Endothelial cell of umbilical vein (primary cell): ENCODE results near the gene DPYSL4. TPM values are rescaled to one million over a fixed set of nuclear protein-coding genes. Genes with fewer than 3 reads are reported as not detected.

Experiments
- BruUV-seq: library from RNA; stranded (reverse); fragments of 400-500 nt; replicated peaks from 2 replicates; lab custom pipeline; 2021; lab: Mats Ljungman, UMichigan
- CTCF ChIA-PET: fragments of 300-600, 350-600 bp; sonication (Branson Sonifier 250); formaldehyde crosslinking; loops from one replicate; lab custom pipeline; 2021; ENCODE audit warnings: antibody characterized with exemption, inconsistent platforms; lab: Charles Lee
- POLR2A ChIA-PET: fragments of 300-600, 350-600 bp; sonication (Branson Sonifier 250); formaldehyde crosslinking; loops from one replicate; lab custom pipeline; 2021; ENCODE audit warnings: antibody characterized with exemption, inconsistent platforms; lab: Charles Lee
- DNase-seq: peaks from one replicate; pipeline ENCODE4 v3.0.0-alpha.2; 2011; ENCODE audit warnings: low read depth, low spot score
- FAIRE-seq: peaks from 2 replicates; lab custom pipeline; 2011; peaks lifted over from hg19 to GRCh38; lab: Jason Lieb, UNC
- H2AFZ ChIP-seq: 2 replicates; pipeline ENCODE4 v1.6.0; 2012; ENCODE audit warnings: low read depth, low read length, control low read depth, inconsistent platforms
- H3K27ac ChIP-seq: 2 replicates; pipeline ENCODE4 v1.5.1; 2011; ENCODE audit warnings: low read depth, mild to moderate bottlenecking, control low read depth, low read length, moderate library complexity; ENCODE audit not compliant: insufficient read depth
- H3K27me3 ChIP-seq, 2 experiments: 2 replicates each; pipeline versions ENCODE4 v1.6.0 to v1.6.1; 2011; ENCODE audit warnings: low read length in 2 of 2, mixed read lengths in 1 of 2; ENCODE audit not compliant: control insufficient read depth in 2 of 2, insufficient read depth in 2 of 2
- H3K36me3 ChIP-seq, 2 experiments: 2 replicates in 1 of 2; 3 replicates in 1 of 2; pipeline ENCODE4 v1.5.1; 2011; ENCODE audit warnings: low read length in 2 of 2, mild to moderate bottlenecking in 1 of 2, moderate library complexity in 1 of 2; ENCODE audit not compliant: control insufficient read depth in 2 of 2, insufficient read depth in 2 of 2; ENCODE audit errors: extremely low read depth in 1 of 2
- H3K4me1 ChIP-seq: 3 replicates; pipeline ENCODE4 v1.5.1; 2011; ENCODE audit warnings: mild to moderate bottlenecking, low read length; ENCODE audit not compliant: control insufficient read depth, insufficient read depth; ENCODE audit errors: extremely low read depth
- H3K4me2 ChIP-seq: 2 replicates; pipeline ENCODE4 v1.6.1; 2011; ENCODE audit warnings: low read length, control low read depth, mixed read lengths; ENCODE audit not compliant: insufficient read depth
- H3K4me3 ChIP-seq, 3 experiments: fragments of 200-600 bp in 1 of 3; sonication (generic), shearing (Covaris generic) in 1 of 3; replicated peaks in 1 of 3; 2 replicates each; pipeline ENCODE4 v1.5.1; 2011 to 2016; ENCODE audit warnings: control low read depth in 3 of 3, low read length in 3 of 3, mild to moderate bottlenecking in 2 of 3, inconsistent platforms in 1 of 3, low read depth in 1 of 3, moderate library complexity in 1 of 3; ENCODE audit not compliant: insufficient read depth in 1 of 3
- H3K79me2 ChIP-seq: 2 replicates; pipeline ENCODE4 v1.6.0; 2012; ENCODE audit warnings: low read length, inconsistent platforms; ENCODE audit not compliant: control insufficient read depth, insufficient read depth
- H3K9ac ChIP-seq: replicated peaks from 2 replicates; pipeline ENCODE3; 2011; ENCODE audit warnings: low read length, control low read depth; ENCODE audit not compliant: insufficient read depth; ENCODE audit errors: extremely low read depth
- H3K9me1 ChIP-seq: replicated peaks from 3 replicates; pipeline ENCODE4 v1.6.0; 2011; ENCODE audit warnings: mild to moderate bottlenecking, low read length; ENCODE audit not compliant: control insufficient read depth, insufficient read depth; ENCODE audit errors: extremely low read depth
- H3K9me3 ChIP-seq: replicated peaks from 2 replicates; pipeline ENCODE4 v1.5.1; 2012; ENCODE audit warnings: low read length, inconsistent platforms; ENCODE audit not compliant: control insufficient read depth, insufficient read depth
- H4K20me1 ChIP-seq: replicated peaks from 2 replicates; pipeline ENCODE3; 2011; ENCODE audit warnings: mild to moderate bottlenecking, low read length; ENCODE audit not compliant: control insufficient read depth, insufficient read depth; ENCODE audit errors: extremely low read depth
- EZH2 ChIP-seq: IDR thresholded peaks from 2 replicates; pipeline ENCODE4 v1.6.1; 2012; ENCODE audit warnings: borderline replicate concordance, low read depth, mild to moderate bottlenecking, moderate library complexity, low read length, inconsistent platforms; ENCODE audit not compliant: severe bottlenecking
- FOS ChIP-seq: IDR thresholded peaks from 2 replicates; pipeline ENCODE4 v1.6.1; 2011; ENCODE audit warnings: mild to moderate bottlenecking, low read length, moderate library complexity, borderline replicate concordance; ENCODE audit not compliant: insufficient read depth
- GATA2 ChIP-seq: IDR thresholded peaks from 2 replicates; pipeline ENCODE4 v1.7.0; 2011; ENCODE audit warnings: low read depth, mild to moderate bottlenecking, moderate library complexity, mixed read lengths, low read length; ENCODE audit not compliant: insufficient read length, insufficient read depth
- JUN ChIP-seq: IDR thresholded peaks from 2 replicates; pipeline ENCODE4 v1.6.1; 2011; ENCODE audit warnings: borderline replicate concordance, low read depth; ENCODE audit not compliant: insufficient read length, insufficient read depth
- MYC ChIP-seq: IDR thresholded peaks from one replicate; pipeline ENCODE4 v1.6.1; 2011; ENCODE audit warnings: mild to moderate bottlenecking, low read depth, low read length
- POLR2A ChIP-seq: IDR thresholded peaks from 2 replicates; pipeline ENCODE4 v1.6.1; 2012; ENCODE audit warnings: low read depth, mild to moderate bottlenecking, control low read depth, low read length
- POLR2AphosphoS5 ChIP-seq: IDR thresholded peaks from 2 replicates; pipeline ENCODE4 v1.6.1; 2012; ENCODE audit warnings: low read depth, mild to moderate bottlenecking, control low read depth, low read length, moderate library complexity; ENCODE audit not compliant: insufficient read depth
- dilution Hi-C: fragments of 300-500 bp; cut with MboI; formaldehyde crosslinking; loops from one replicate; pipeline ENCODE4 v1.15.0; 2019; ENCODE audit warnings: low sequenced_read_pairs; ENCODE audit not compliant: extremely low pct_ligation_motif_present
- intact Hi-C: fragments of 100-400 bp; cut with micrococcal nuclease; formaldehyde crosslinking; loops from one replicate; pipeline ENCODE4 v1.10.0; 2022
- polyA plus RNA-seq, 4 experiments: library from polyadenylated mRNA; depleted of rRNA in 3 of 4; stranded (reverse) in 3 of 4; unstranded in 1 of 4; fragments of >200 nt; gene quantifications; 2 replicates each; pipeline versions ENCODE4 v1.2.1 to v1.2.3, GENCODE V29; 2011 to 2012; ENCODE audit warnings: missing spikeins in 1 of 4
- total RNA-seq: library from RNA; stranded (reverse); gene quantifications from 2 replicates; pipeline ENCODE4 v1.2.3, GENCODE V29; 2021
- TF ChIP-seq, protein P1 (sequence below): IDR thresholded peaks from 2 replicates; pipeline ENCODE4 v1.6.1; 2011; ENCODE audit not compliant: insufficient read depth, insufficient read length
- TF ChIP-seq, protein P2 (sequence below), 2 donors: IDR thresholded peaks; 1 replicate in 1 of 2; 2 replicates in 1 of 2; pipeline ENCODE4 v1.5.1; 2011; ENCODE audit warnings: low read length in 2 of 2, mild to moderate bottlenecking in 2 of 2, moderate library complexity in 2 of 2, control low read depth in 1 of 2, inconsistent platforms in 1 of 2, low read depth in 1 of 2; ENCODE audit not compliant: insufficient read depth in 1 of 2; ENCODE audit errors: extremely low read depth in 1 of 2

The DPYSL4 gene
- total and polyA plus RNA-seq, 2 donors (not counting 3 experiments of a cell fraction or from before 2014, with no cell fraction given): 27.1 to 60.0 TPM

DNA sequence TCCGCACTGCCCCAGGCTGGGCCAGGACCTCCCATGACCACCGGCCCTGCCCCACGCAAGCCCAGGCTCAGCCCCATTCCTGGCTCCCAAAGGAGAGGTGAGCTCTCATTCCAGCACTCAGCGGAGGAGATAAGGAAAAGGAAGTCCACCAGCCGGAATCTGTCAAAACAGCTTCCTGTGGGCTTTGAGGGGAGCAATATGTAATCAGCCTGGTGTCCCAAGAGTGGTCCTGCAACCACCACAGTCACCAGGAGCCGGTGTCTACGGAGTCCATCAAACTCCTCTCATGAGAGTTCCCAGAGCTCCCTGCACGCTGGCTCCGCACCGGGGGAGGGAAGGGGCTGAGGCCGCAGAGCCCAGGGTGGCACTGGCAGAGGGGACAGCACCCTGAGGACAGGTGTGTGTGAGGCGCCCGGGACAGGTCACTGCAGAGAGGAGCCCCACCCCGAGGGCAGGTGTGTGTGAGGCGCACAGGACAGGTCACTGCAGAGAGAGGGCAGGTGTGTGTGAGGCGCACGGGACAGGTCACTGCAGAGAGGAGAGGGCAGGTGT lies 63.2 kb downstream of the DPYSL4 start:
- TF ChIP-seq POLR2A (no peak), GATA2 (no peak), FOS (no peak), EZH2 (no peak), MYC (no peak), JUN (no peak), POLR2AphosphoS5 (no peak)
- TF ChIP-seq, protein P1, sequence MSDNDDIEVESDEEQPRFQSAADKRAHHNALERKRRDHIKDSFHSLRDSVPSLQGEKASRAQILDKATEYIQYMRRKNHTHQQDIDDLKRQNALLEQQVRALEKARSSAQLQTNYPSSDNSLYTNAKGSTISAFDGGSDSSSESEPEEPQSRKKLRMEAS: no peak
- TF ChIP-seq, protein P2, sequence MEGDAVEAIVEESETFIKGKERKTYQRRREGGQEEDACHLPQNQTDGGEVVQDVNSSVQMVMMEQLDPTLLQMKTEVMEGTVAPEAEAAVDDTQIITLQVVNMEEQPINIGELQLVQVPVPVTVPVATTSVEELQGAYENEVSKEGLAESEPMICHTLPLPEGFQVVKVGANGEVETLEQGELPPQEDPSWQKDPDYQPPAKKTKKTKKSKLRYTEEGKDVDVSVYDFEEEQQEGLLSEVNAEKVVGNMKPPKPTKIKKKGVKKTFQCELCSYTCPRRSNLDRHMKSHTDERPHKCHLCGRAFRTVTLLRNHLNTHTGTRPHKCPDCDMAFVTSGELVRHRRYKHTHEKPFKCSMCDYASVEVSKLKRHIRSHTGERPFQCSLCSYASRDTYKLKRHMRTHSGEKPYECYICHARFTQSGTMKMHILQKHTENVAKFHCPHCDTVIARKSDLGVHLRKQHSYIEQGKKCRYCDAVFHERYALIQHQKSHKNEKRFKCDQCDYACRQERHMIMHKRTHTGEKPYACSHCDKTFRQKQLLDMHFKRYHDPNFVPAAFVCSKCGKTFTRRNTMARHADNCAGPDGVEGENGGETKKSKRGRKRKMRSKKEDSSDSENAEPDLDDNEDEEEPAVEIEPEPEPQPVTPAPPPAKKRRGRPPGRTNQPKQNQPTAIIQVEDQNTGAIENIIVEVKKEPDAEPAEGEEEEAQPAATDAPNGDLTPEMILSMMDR (IDR thresholded peaks at IDR 0.05; ENCODE audit: extremely low read depth in 1 of 2, insufficient read depth in 1 of 2, low read depth in 1 of 2, low read length in 2 of 2): no peak
- no peak overlapping the region for H3K4me2 ChIP-seq
- no peaks in the 10 kb centered on the region for H3K9me3 ChIP-seq
- H4K20me1 ChIP-seq: no peaks in the 10 kb centered on the region
- ChIA-PET CTCF (no interaction called here), POLR2A (no interaction called here)
- H3K79me2 ChIP-seq: no peaks in the 10 kb centered on the region
- H3K27ac ChIP-seq: no peak overlapping the region
- no peaks in the 10 kb centered on the region for H3K4me1 ChIP-seq
- dilution Hi-C loops: no loop called here
- intact Hi-C loops: no loop called here
- H3K27me3 ChIP-seq: no peaks in the 10 kb centered on the region
- no peak overlapping the region for H3K4me3 ChIP-seq
- no peaks in the 10 kb centered on the region for H3K36me3 ChIP-seq
- FAIRE-seq (no peak), DNase-seq (no peak)
- H3K9ac ChIP-seq: no peak overlapping the region
- no TSS peak for BruUV-seq
- H3K9me1 ChIP-seq: no peaks in the 10 kb centered on the region
- H2AFZ ChIP-seq: no peak overlapping the region
